Astrocyte of the spinal cord (primary cell): ENCODE data around the gene KCNE4.
A peak's percentile ranks its signal among the peaks of the same experiment; 100 is the strongest.

Experiments used
- DNase-seq: peaks from one replicate; pipeline ENCODE4 v3.0.0; 2011; ENCODE audit warnings: low read depth, low spot score
- H3K4me3 ChIP-seq: 2 replicates; pipeline ENCODE4 v1.5.1; 2011; ENCODE audit warnings: low read depth, mild to moderate bottlenecking, low read length, moderate library complexity
- in situ Hi-C: cut with HindIII; loops from 2 replicates; pipeline ENCODE4 v1.10.0; 2017; ENCODE audit warnings: low sequenced_read_pairs
- TF ChIP-seq, protein P1 (sequence below): IDR thresholded peaks from 2 replicates; pipeline ENCODE4 v1.5.1; 2012; ENCODE audit warnings: low read depth, mild to moderate bottlenecking, low read length, inconsistent platforms

The KCNE4 gene

GRCh38 chr2:223040527-223040926 lies 11.5 kb upstream of the KCNE4 start:
- DNase-seq = no peak
- H3K4me3 ChIP-seq = no peak overlapping the region
- in situ Hi-C loops = no loop called here
- TF ChIP-seq, protein P1, sequence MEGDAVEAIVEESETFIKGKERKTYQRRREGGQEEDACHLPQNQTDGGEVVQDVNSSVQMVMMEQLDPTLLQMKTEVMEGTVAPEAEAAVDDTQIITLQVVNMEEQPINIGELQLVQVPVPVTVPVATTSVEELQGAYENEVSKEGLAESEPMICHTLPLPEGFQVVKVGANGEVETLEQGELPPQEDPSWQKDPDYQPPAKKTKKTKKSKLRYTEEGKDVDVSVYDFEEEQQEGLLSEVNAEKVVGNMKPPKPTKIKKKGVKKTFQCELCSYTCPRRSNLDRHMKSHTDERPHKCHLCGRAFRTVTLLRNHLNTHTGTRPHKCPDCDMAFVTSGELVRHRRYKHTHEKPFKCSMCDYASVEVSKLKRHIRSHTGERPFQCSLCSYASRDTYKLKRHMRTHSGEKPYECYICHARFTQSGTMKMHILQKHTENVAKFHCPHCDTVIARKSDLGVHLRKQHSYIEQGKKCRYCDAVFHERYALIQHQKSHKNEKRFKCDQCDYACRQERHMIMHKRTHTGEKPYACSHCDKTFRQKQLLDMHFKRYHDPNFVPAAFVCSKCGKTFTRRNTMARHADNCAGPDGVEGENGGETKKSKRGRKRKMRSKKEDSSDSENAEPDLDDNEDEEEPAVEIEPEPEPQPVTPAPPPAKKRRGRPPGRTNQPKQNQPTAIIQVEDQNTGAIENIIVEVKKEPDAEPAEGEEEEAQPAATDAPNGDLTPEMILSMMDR = no peak

- in situ Hi-C loops = no loop called here
- TF ChIP-seq, protein P1 = no peak
- H3K4me3 ChIP-seq = no peak overlapping the region
- DNase-seq = peak; percentile 96
These were observed 10.4 kb upstream of the KCNE4 start for GRCh38 chr2:223041527-223042109.

GRCh38 chr2:223042284-223042683 lies 9.7 kb upstream of the KCNE4 start:
- TF ChIP-seq, protein P1 = no peak
- H3K4me3 ChIP-seq = no peak overlapping the region
- no peak for DNase-seq
- in situ Hi-C loops = no loop called here

GRCh38 chr2:223042704-223043118 lies 9.3 kb upstream of the KCNE4 start:
- no peak overlapping the region for H3K4me3 ChIP-seq
- in situ Hi-C loops = no loop called here
- peak; percentile 43 for DNase-seq

GRCh38 chr2:223043164-223043941 lies 8.6 kb upstream of the KCNE4 start:
- H3K4me3 ChIP-seq = no peak overlapping the region
- no peak for DNase-seq
- in situ Hi-C loops = no loop called here
- TF ChIP-seq, protein P1 = no peak

More at GRCh38 chr2:223042704-223043118, 9.3 kb upstream of the KCNE4 start:
- TF ChIP-seq, protein P1 = no peak

- DNase-seq = no peak
- TF ChIP-seq, protein P1 = no peak
- no peak overlapping the region for H3K4me3 ChIP-seq
- in situ Hi-C loops = no loop called here
These were observed 7.7 kb upstream of the KCNE4 start for GRCh38 chr2:223044092-223044836.
